ENCODE measurements around the gene LYG1. TPM values are rescaled to one million over a fixed set of nuclear protein-coding genes. Genes with fewer than 3 reads are reported as not detected.

LYG1 gene
- total RNA-seq, 4 donors from 2014 or later = 0.50 to 0.65 (median 0.57) TPM; not detected in 1

- DNase-seq (ENCODE audit: extremely low spot score) = no peak
- TF ChIP-seq POLR2A (IDR thresholded peaks at IDR 0.05; ENCODE audit: low read depth) (no peak), POLR2AphosphoS5 (IDR thresholded peaks at IDR 0.05) (no peak), CTCF (IDR thresholded peaks at IDR 0.05) (no peak), EP300 (IDR thresholded peaks at IDR 0.05) (no peak)
- Histone ChIP-seq H3K27me3 (no peaks in the 10 kb centered on the region), H3K4me1 (no peaks in the 10 kb centered on the region), H3K27ac (replicated peaks in 1 of 4) (no peak overlapping the region), H3K9me3 (no peaks in the 10 kb centered on the region), H3K4me3 (no peak overlapping the region), H3K36me3 (peaks cover 0 to 5% (median 0%) of the 10 kb centered on the region in 4 donors)
- 98% methylated on average over 2 of the region's 2 CpGs for WGBS
- intact Hi-C loops (cut with DNase I) = no loop called here
Measured at GRCh38 chr2:99249951-99250350, 51.0 kb downstream of the LYG1 start.

GRCh38 chr2:99242151-99242550 is 58.8 kb downstream of the LYG1 start:
- no peaks in the 10 kb centered on the region for H3K27me3 ChIP-seq
- no peak overlapping the region for H3K4me3 ChIP-seq
- no peak overlapping the region for H3K27ac ChIP-seq (replicated peaks in 1 of 4)
- DNase-seq (ENCODE audit: extremely low spot score) = no peak
- intact Hi-C loops (cut with DNase I) = no loop called here
- H3K9me3 ChIP-seq = no peaks in the 10 kb centered on the region
- peaks cover 0 to 5% (median 0%) of the 10 kb centered on the region in 4 donors for H3K36me3 ChIP-seq
- no peaks in the 10 kb centered on the region for H3K4me1 ChIP-seq
- TF ChIP-seq EP300 (IDR thresholded peaks at IDR 0.05) = no peak
- no peak for TF ChIP-seq CTCF (IDR thresholded peaks at IDR 0.05)
- no peak for TF ChIP-seq POLR2AphosphoS5 (IDR thresholded peaks at IDR 0.05)
- TF ChIP-seq POLR2A (IDR thresholded peaks at IDR 0.05; ENCODE audit: low read depth) = no peak
- 84% methylated on average over 6 of the region's 6 CpGs for WGBS

- no peak overlapping the region for H3K4me3 ChIP-seq
- no peaks in the 10 kb centered on the region for H3K4me1 ChIP-seq
- TF ChIP-seq POLR2A (IDR thresholded peaks at IDR 0.05; ENCODE audit: low read depth) (no peak), CTCF (IDR thresholded peaks at IDR 0.05) (no peak), POLR2AphosphoS5 (IDR thresholded peaks at IDR 0.05) (no peak), EP300 (IDR thresholded peaks at IDR 0.05) (no peak)
- no peaks in the 10 kb centered on the region for H3K36me3 ChIP-seq
- H3K27ac ChIP-seq (replicated peaks in 1 of 4) = no peak overlapping the region
- no peaks in the 10 kb centered on the region for H3K27me3 ChIP-seq
- no peaks in the 10 kb centered on the region for H3K9me3 ChIP-seq
- no peak for DNase-seq (ENCODE audit: extremely low spot score)
- intact Hi-C loops (cut with DNase I) = no loop called here
- 95% methylated on average over 6 of the region's 6 CpGs for WGBS
Measured at GRCh38 chr2:99240431-99240830, 60.6 kb downstream of the LYG1 start.

- no peaks in the 10 kb centered on the region for H3K36me3 ChIP-seq
- no peak for TF ChIP-seq POLR2A (IDR thresholded peaks at IDR 0.05; ENCODE audit: low read depth)
- no peak for TF ChIP-seq POLR2AphosphoS5 (IDR thresholded peaks at IDR 0.05)
- TF ChIP-seq EP300 (IDR thresholded peaks at IDR 0.05) = no peak
- no peak for TF ChIP-seq CTCF (IDR thresholded peaks at IDR 0.05)
- no peak overlapping the region for H3K4me3 ChIP-seq
- H3K27ac ChIP-seq (replicated peaks in 1 of 4) = no peak overlapping the region
- DNase-seq (ENCODE audit: extremely low spot score) = no peak
- 92% methylated on average over 6 of the region's 6 CpGs for WGBS
- H3K9me3 ChIP-seq = no peaks in the 10 kb centered on the region
- intact Hi-C loops (cut with DNase I) = no loop called here
- no peaks in the 10 kb centered on the region for H3K4me1 ChIP-seq
- no peaks in the 10 kb centered on the region for H3K27me3 ChIP-seq
Measured at GRCh38 chr2:99238599-99238998, 62.4 kb downstream of the LYG1 start.

Other genes with a start within 250 kb of the LYG1 start
- under 1 TPM in 1 of 4 donors, not detected in 3; 0.39 TPM for gene C2orf15, start 159.5 kb downstream of the LYG1 start, total RNA-seq
- gene TSGA10, start 146.3 kb downstream of the LYG1 start, total RNA-seq = 1 to 10 TPM; 1.1 to 4.4 (median 2.0) TPM
- gene LIPT1, start 146.2 kb downstream of the LYG1 start, total RNA-seq = 1 to 10 TPM; 4.2 to 6.4 (median 5.4) TPM
- gene MITD1, start 120.1 kb downstream of the LYG1 start, total RNA-seq = 10 to 100 TPM; 15.6 to 17.3 (median 17.0) TPM
- 10 to 100 TPM; 20.6 to 23.8 (median 21.6) TPM for gene MRPL30, start 120.0 kb downstream of the LYG1 start, total RNA-seq
- gene LYG2, start 45.5 kb downstream of the LYG1 start, total RNA-seq = not detected
- 10 to 100 TPM; 19.9 to 30.3 (median 24.2) TPM for gene TXNDC9, start 35.1 kb upstream of the LYG1 start, total RNA-seq
- 10 to 100 TPM; 39.6 to 60.2 (median 47.4) TPM for gene EIF5B, start 36.2 kb upstream of the LYG1 start, total RNA-seq
- 10 to 100 TPM; 26.7 to 47.7 (median 31.4) TPM for gene REV1, start 188.8 kb upstream of the LYG1 start, total RNA-seq

Data from esophagus muscularis mucosa (tissue), 4 donors.